HL-60/S4 treated with phorbol 12-myristate 13-acetate at 8.2 ng/mL for 4 days and 3 days (cell line): Measurements from ENCODE around the gene TUBGCP5.

Experiments
- in situ Hi-C: fragments of 300-500 bp; cut with MboI; formaldehyde crosslinking; loops from 2 replicates; pipeline ENCODE4 v1.15.0; 2022; ENCODE audit warnings: low sequenced_read_pairs

Gene TUBGCP5

GRCh38 chr15:22979238-22980188 lies 59.9 kb downstream of the TUBGCP5 start:
- in situ Hi-C loops: no loop called here

GRCh38 chr15:22978691-22979237 lies 60.6 kb downstream of the TUBGCP5 start:
- in situ Hi-C loops: no loop called here

GRCh38 chr15:22974745-22975144 lies 64.6 kb downstream of the TUBGCP5 start:
- in situ Hi-C loops: no loop called here

GRCh38 chr15:22973987-22974386 lies 65.4 kb downstream of the TUBGCP5 start:
- in situ Hi-C loops: no loop called here

GRCh38 chr15:22973286-22973685 lies 66.1 kb downstream of the TUBGCP5 start:
- in situ Hi-C loops: no loop called here

- in situ Hi-C loops: no loop called here
Observed at GRCh38 chr15:22969489-22969888, 69.9 kb downstream of the TUBGCP5 start.

GRCh38 chr15:22968366-22968765 lies 71.0 kb downstream of the TUBGCP5 start:
- in situ Hi-C loops: no loop called here

- in situ Hi-C loops: no loop called here
Observed at GRCh38 chr15:22967084-22967770, 72.1 kb downstream of the TUBGCP5 start.

- in situ Hi-C loops: no loop called here
Observed at GRCh38 chr15:22966321-22967083, 72.9 kb downstream of the TUBGCP5 start.

GRCh38 chr15:22963641-22964040 lies 75.7 kb downstream of the TUBGCP5 start:
- in situ Hi-C loops: no loop called here

GRCh38 chr15:22962611-22963010 lies 76.8 kb downstream of the TUBGCP5 start:
- in situ Hi-C loops: no loop called here

- in situ Hi-C loops: no loop called here
Observed at GRCh38 chr15:22961762-22962161, 77.6 kb downstream of the TUBGCP5 start.

- in situ Hi-C loops: no loop called here
Observed at GRCh38 chr15:22960556-22960955, 78.8 kb downstream of the TUBGCP5 start.

GRCh38 chr15:22960126-22960525 lies 79.2 kb downstream of the TUBGCP5 start:
- in situ Hi-C loops: no loop called here

GRCh38 chr15:22959321-22960101 lies 79.9 kb downstream of the TUBGCP5 start:
- in situ Hi-C loops: no loop called here

- in situ Hi-C loops: no loop called here
Observed at GRCh38 chr15:22958487-22959280, 80.7 kb downstream of the TUBGCP5 start.

- in situ Hi-C loops: no loop called here
Observed at GRCh38 chr15:22956978-22957260, 82.5 kb downstream of the TUBGCP5 start.

GRCh38 chr15:22956257-22956977 lies 83.0 kb downstream of the TUBGCP5 start:
- in situ Hi-C loops: no loop called here

GRCh38 chr15:22955544-22956119 lies 83.7 kb downstream of the TUBGCP5 start:
- in situ Hi-C loops: no loop called here
